GM19240 (cell line): ENCODE results near the gene POU2AF3.

Experiments
- DNase-seq: peaks from one replicate; pipeline ENCODE4 v3.0.0; 2011; ENCODE audit warnings: low spot score; ENCODE audit not compliant: insufficient read length

The POU2AF3 gene

GRCh38 chr11:111352935-111353710 is 54.8 kb downstream of the POU2AF3 start:
- no peak for DNase-seq

GRCh38 chr11:111353776-111354600 is 55.6 kb downstream of the POU2AF3 start:
- no peak for DNase-seq

- no peak for DNase-seq
These were observed 56.2 kb downstream of the POU2AF3 start for GRCh38 chr11:111354601-111354891.

GRCh38 chr11:111355101-111355500 is 56.8 kb downstream of the POU2AF3 start:
- no peak for DNase-seq

- DNase-seq, result no peak
These were observed 57.8 kb downstream of the POU2AF3 start for GRCh38 chr11:111355956-111356659.

DNA sequence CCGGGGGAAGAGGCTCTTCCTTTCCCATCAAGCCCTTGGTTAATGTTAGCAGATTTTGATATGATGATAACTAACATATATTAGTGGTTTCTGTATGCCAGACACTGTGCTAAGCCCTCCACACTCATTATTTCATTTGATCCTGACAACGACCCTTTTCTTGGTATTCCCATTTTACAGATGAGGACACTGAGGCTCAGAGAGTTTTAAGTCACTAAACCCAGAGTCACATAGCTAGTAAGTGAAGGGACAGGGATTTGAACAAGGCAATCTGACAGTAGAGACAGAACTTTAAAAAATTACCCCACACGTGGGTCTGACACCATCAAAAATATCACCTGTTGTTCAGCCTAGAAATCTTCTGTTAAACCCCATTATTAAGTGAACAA is 58.3 kb downstream of the POU2AF3 start:
- DNase-seq, result no peak

GRCh38 chr11:111357150-111358037 is 59.0 kb downstream of the POU2AF3 start:
- DNase-seq, result no peak
